Esophagus squamous epithelium (tissue), 5 donors: Measurements from ENCODE around the gene DHX8. TPM values are rescaled to one million over a fixed set of nuclear protein-coding genes. Genes with fewer than 3 reads are reported as not detected.
A peak's percentile ranks its signal among the peaks of the same experiment; 100 is the strongest.

Experiments used
- DNase-seq: peaks from one replicate; lab custom pipeline; 2025; lab: John Stamatoyannopoulos, UW
- H3K27ac ChIP-seq, 4 donors: fragments of 200-600 bp; sonication (generic); one replicate each; pipeline ENCODE4 v1.5.1; 2016 to 2019; ENCODE audit warnings: mild to moderate bottlenecking in 1 of 4
- H3K27me3 ChIP-seq, 4 donors: fragments of 200-600 bp; sonication (generic); 1 replicate in 3 of 4; 2 replicates in 1 of 4; pipeline versions ENCODE4 v1.5.1 to v1.6.0; 2017 to 2021; ENCODE audit warnings: antibody characterized with exemption in 1 of 4
- H3K36me3 ChIP-seq, 3 donors: fragments of 200-600 bp; sonication (generic); one replicate each; pipeline ENCODE4 v1.5.1; 2016 to 2019
- H3K4me1 ChIP-seq, 3 donors: fragments of 200-600 bp; sonication (generic); one replicate each; pipeline ENCODE4 v1.5.1; 2017 to 2019
- H3K4me3 ChIP-seq, 4 donors: fragments of 200-600 bp; sonication (generic); 1 replicate in 3 of 4; 2 replicates in 1 of 4; pipeline ENCODE4 v1.5.1; 2016 to 2019; ENCODE audit warnings: mild to moderate bottlenecking in 2 of 4, moderate library complexity in 1 of 4
- H3K9me3 ChIP-seq, 3 donors: fragments of 200-600 bp; sonication (generic); one replicate each; pipeline ENCODE4 v1.5.1; 2016 to 2019
- POLR2A ChIP-seq, 4 donors: fragments of 450-650 bp; IDR thresholded peaks; one replicate each; pipeline ENCODE4 v1.6.1; 2017; ENCODE audit warnings: antibody characterized with exemption in 4 of 4, mild to moderate bottlenecking in 4 of 4, moderate library complexity in 3 of 4
- WGBS, 2 donors: methylation state at CpG; one replicate each; pipeline ENCODE4 v1.1.5; 2018; 5-methylcytosine and 5-hydroxymethylcytosine counted together
- intact Hi-C: fragments of 100-400 bp; cut with DNase I; formaldehyde crosslinking; loops from one replicate; pipeline ENCODE4 v1.15.0; 2022
- total RNA-seq, 4 donors: library from RNA; depleted of rRNA; stranded (reverse); fragments of >200 nt; gene quantifications; one replicate each; pipeline ENCODE4 v1.1.0, GENCODE V29; 2016
- TF ChIP-seq, protein P1 (sequence below), 6 experiments: fragments of 450-650 bp in 4 of 6; fragments of 200-600 bp in 2 of 6; sonication (generic) in 2 of 6; IDR thresholded peaks; one replicate each; pipeline ENCODE4 v1.5.1; 2016 to 2019; ENCODE audit warnings: antibody characterized with exemption in 6 of 6, mild to moderate bottlenecking in 4 of 6, moderate library complexity in 4 of 6
- donor health status: DM: yes; HTN: yes; CAD: no.

DHX8 gene
- total RNA-seq, 4 donors from 2014 or later: 28.1 to 32.3 (median 31.0) TPM

DNA sequence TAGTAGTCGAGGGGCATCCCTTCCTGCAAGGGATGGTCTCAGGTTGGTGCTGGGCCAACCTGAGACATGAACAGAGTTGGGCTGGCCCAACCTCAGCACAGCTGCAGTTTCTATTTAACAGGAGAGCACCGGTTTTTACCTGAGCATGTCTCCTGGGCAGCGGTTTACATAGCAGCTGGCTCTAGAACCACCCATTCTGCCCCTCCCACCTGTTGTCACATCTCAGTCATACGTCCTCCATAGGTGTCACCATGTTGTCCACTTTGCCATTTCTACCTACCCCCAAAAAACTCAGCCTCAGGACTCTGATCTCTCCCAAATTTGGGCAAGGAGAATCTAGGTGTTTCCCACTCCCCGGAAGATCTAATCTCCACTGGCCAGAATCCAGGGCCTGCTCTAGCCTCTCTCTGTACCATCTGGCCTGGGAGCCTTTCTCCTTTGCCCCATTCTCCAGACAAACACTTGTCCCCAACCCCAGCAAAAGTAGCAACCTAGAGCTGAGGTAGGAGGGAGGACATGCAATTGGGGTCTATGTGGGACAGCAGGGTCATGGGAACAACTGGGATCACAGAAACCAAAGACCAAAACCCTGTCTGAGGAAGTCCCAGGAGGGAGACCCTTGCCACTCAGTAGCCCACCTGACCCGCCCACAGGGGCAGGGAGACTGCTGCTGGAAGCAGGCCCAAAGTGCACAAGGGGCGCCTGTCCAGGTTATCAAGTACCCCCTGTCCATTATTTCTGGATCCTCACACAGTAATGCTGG lies 43.3 kb downstream of the DHX8 start:
- Histone ChIP-seq H3K9me3 (no peaks in the 10 kb centered on the region), H3K4me1 (peaks cover 11 to 18% (median 14%) of the 10 kb centered on the region in 3 donors), H3K27me3 (no peaks in the 10 kb centered on the region), H3K27ac (no peak overlapping the region), H3K4me3 (no peak overlapping the region), H3K36me3 (peaks cover 20 to 70% (median 26%) of the 10 kb centered on the region in 3 donors)
- intact Hi-C loops: no loop called here
- TF ChIP-seq, protein P1, sequence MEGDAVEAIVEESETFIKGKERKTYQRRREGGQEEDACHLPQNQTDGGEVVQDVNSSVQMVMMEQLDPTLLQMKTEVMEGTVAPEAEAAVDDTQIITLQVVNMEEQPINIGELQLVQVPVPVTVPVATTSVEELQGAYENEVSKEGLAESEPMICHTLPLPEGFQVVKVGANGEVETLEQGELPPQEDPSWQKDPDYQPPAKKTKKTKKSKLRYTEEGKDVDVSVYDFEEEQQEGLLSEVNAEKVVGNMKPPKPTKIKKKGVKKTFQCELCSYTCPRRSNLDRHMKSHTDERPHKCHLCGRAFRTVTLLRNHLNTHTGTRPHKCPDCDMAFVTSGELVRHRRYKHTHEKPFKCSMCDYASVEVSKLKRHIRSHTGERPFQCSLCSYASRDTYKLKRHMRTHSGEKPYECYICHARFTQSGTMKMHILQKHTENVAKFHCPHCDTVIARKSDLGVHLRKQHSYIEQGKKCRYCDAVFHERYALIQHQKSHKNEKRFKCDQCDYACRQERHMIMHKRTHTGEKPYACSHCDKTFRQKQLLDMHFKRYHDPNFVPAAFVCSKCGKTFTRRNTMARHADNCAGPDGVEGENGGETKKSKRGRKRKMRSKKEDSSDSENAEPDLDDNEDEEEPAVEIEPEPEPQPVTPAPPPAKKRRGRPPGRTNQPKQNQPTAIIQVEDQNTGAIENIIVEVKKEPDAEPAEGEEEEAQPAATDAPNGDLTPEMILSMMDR (IDR thresholded peaks at IDR 0.05): no peak
- WGBS, 2 donors: 73 to 88% methylated on average over 6 to 7 of the region's 7 CpGs
- no peak for DNase-seq

DNA sequence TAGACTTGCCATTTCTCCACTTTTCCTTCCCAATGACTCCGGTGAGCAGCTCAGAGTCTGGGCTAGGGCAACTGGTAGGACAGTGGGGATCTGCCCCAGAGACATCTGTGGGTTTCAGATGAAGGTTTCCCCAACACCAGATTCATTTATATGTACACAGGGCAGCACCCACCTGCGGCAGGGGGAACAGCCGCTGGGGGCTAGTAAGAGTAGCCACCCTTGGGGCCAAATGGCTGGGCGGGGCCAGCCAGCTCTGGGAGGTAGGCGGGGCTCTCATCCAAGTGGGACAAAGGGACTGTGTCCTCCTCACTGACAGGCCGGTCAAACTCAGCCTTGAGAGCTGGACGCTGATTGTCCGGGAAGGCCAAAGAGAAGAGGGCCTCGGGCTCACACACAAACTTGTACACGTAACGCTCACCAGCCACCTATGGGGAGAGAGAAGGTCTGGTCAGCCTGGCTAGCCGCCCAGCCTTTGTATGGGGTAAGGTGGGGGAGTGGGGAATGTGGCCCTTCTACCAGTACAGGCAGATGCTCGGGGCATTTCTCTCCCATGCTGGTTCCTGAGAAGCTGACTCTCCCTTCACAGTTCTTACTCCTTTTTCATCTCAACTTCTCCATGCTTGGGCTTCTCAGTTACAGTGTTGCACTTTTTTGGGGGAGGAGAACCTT lies 44.7 kb downstream of the DHX8 start:
- Histone ChIP-seq H3K4me3 (no peak overlapping the region), H3K36me3 (peaks cover 15 to 56% (median 16%) of the 10 kb centered on the region in 3 donors), H3K4me1 (peaks cover 11 to 26% (median 14%) of the 10 kb centered on the region in 3 donors), H3K9me3 (no peaks in the 10 kb centered on the region), H3K27me3 (no peaks in the 10 kb centered on the region), H3K27ac (no peak overlapping the region)
- no peak for TF ChIP-seq POLR2A (IDR thresholded peaks at IDR 0.05)
- TF ChIP-seq, protein P1 (IDR thresholded peaks at IDR 0.05): no peak
- DNase-seq: no peak
- intact Hi-C loops: no loop called here
- WGBS, 2 donors: 84 to 87% methylated on average over 2 to 11 of the region's 13 CpGs

DNA sequence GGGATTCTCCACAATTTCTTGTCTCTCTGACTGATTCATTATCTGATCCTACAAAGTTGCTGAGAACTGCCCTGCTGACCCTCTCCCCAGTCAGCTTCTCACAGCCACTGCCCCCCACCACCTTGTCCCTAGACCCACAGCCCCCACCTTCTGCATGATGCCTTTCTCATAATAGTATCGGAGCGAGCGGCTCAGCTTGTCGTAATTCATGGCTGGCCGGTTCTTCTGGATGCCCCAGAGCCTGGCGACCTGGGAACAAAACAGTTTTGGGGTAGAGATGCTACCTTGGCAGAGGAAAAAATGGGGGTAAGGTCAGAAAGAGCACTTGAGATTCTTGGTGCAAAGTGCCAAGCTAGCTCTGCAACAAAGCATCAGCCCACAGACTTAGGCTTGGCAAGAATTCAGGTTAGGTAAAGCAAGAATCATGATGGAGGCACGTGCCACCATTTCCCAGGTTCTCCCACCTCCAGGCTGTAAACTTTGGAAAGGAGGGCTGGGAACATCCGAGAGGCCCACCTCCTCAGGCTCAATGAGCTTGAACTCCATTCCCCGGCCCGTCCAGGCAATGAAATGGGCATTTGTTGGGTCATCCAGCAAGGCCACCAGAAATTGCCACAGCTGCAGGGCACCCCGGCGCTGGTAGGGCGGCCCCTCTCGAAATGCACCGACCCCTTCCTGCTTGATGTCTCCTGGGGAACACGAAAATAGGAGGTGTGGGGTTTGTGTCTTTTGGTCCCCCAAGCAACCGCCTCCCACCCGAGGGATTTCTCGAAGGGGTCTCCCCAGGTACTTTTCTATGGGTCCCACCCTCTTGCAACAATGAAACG lies 45.4 kb downstream of the DHX8 start:
- WGBS, 2 donors: 86 to 91% methylated on average over 8 to 14 of the region's 20 CpGs
- no peak for TF ChIP-seq POLR2A (IDR thresholded peaks at IDR 0.05)
- TF ChIP-seq, protein P1 (IDR thresholded peaks at IDR 0.05): no peak
- intact Hi-C loops: no loop called here
- no peak overlapping the region for H3K27ac ChIP-seq
- peaks cover 11 to 26% (median 14%) of the 10 kb centered on the region in 3 donors for H3K4me1 ChIP-seq
- no peak overlapping the region for H3K4me3 ChIP-seq
- DNase-seq: no peak
- H3K27me3 ChIP-seq: no peaks in the 10 kb centered on the region
- H3K36me3 ChIP-seq: peaks cover 8 to 49% (median 8%) of the 10 kb centered on the region in 3 donors
- no peaks in the 10 kb centered on the region for H3K9me3 ChIP-seq

DNA sequence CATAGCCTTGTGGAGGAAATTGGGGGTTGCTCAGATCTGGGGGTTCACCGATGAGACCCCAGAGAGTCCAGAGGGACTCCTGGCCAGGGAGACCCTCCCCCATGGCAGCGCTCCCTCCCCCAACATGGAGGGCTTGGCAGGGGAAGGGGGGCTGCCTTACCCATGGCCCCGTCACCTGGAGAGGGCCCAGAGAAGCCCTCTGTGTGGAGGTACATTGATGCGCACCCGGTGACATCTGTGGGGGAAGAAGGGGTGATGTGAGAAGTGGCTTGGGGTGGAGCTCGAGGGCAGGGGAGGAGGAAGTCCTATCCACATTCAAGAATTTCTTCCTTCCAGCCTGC lies 46.1 kb downstream of the DHX8 start:
- Histone ChIP-seq H3K27me3 (no peaks in the 10 kb centered on the region), H3K27ac (peak overlapping the region in 3 of 4 donors; percentile 15 to 40 (median 21)), H3K4me3 (peak overlapping the region in 1 of 4 donors; percentile 34), H3K36me3 (peaks cover 1 to 42% (median 6%) of the 10 kb centered on the region in 3 donors), H3K4me1 (peaks cover 11 to 26% (median 14%) of the 10 kb centered on the region in 3 donors), H3K9me3 (no peaks in the 10 kb centered on the region)
- 0 to 30% methylated on average over 1 to 3 of the region's 6 CpGs for WGBS, 2 donors
- no peak for TF ChIP-seq POLR2A (IDR thresholded peaks at IDR 0.05)
- TF ChIP-seq, protein P1 (IDR thresholded peaks at IDR 0.05): no peak
- intact Hi-C loops: no loop called here
- no peak for DNase-seq
